ENCODE measurements around the gene SECISBP2.

DNA sequence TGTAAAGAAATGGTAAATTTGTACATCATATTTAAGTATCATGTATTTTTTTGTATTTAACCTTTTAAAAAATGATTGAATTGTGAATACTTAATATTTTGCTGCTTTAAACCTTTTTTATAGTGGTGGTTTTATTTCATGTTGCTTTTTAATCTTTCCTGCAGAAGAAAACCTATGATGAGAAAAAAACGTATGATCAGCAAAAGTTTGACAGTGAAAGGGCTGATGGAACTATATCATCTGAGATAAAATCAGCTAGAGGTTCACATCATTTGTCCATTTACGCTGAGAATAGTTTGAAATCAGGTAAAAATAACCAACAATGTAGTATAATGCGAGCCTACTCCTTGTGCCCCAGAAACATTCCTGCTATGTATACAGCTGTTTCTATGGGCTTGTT lies 7.4 kb downstream of the SECISBP2 start:
- TF ChIP-seq, protein P1, sequence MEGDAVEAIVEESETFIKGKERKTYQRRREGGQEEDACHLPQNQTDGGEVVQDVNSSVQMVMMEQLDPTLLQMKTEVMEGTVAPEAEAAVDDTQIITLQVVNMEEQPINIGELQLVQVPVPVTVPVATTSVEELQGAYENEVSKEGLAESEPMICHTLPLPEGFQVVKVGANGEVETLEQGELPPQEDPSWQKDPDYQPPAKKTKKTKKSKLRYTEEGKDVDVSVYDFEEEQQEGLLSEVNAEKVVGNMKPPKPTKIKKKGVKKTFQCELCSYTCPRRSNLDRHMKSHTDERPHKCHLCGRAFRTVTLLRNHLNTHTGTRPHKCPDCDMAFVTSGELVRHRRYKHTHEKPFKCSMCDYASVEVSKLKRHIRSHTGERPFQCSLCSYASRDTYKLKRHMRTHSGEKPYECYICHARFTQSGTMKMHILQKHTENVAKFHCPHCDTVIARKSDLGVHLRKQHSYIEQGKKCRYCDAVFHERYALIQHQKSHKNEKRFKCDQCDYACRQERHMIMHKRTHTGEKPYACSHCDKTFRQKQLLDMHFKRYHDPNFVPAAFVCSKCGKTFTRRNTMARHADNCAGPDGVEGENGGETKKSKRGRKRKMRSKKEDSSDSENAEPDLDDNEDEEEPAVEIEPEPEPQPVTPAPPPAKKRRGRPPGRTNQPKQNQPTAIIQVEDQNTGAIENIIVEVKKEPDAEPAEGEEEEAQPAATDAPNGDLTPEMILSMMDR (IDR thresholded peaks at IDR 0.05) = no peak
- no peak for TF ChIP-seq POLR2A (IDR thresholded peaks at IDR 0.05)
